ENCODE measurements around the gene ZNF862.
"Not testable (repeated sequence)": the region's sequence is repeated elsewhere in the genome, so short reads cannot be mapped to it uniquely, and the experiment has no call there.

Gene ZNF862

DNA sequence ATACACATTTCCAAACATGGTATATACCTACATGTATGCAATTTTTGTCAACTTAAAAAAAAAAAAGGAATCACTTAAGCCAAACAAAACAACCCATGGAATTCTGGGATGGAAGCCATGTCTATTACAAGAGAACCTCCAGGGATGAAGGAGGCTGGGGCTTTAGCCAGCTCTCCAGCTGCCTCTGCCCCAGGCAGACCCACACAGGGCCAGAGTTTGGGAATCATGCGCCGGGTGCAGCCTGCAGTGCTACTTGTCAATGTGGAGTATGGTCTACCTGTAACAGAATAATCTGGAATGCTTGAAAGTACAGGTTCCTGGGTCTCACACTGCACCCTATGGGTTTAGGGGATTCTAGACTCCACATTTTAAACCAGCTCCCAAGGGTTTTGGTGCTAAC, 46.4 kb downstream of the ZNF862 start:
- no peak overlapping the region for H3K27ac ChIP-seq
- TF ChIP-seq, protein P1, sequence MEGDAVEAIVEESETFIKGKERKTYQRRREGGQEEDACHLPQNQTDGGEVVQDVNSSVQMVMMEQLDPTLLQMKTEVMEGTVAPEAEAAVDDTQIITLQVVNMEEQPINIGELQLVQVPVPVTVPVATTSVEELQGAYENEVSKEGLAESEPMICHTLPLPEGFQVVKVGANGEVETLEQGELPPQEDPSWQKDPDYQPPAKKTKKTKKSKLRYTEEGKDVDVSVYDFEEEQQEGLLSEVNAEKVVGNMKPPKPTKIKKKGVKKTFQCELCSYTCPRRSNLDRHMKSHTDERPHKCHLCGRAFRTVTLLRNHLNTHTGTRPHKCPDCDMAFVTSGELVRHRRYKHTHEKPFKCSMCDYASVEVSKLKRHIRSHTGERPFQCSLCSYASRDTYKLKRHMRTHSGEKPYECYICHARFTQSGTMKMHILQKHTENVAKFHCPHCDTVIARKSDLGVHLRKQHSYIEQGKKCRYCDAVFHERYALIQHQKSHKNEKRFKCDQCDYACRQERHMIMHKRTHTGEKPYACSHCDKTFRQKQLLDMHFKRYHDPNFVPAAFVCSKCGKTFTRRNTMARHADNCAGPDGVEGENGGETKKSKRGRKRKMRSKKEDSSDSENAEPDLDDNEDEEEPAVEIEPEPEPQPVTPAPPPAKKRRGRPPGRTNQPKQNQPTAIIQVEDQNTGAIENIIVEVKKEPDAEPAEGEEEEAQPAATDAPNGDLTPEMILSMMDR (conservative IDR thresholded peaks at IDR 0.05) = no peak
- TF ChIP-seq ZFX (IDR thresholded peaks at IDR 0.05) = no peak

DNA sequence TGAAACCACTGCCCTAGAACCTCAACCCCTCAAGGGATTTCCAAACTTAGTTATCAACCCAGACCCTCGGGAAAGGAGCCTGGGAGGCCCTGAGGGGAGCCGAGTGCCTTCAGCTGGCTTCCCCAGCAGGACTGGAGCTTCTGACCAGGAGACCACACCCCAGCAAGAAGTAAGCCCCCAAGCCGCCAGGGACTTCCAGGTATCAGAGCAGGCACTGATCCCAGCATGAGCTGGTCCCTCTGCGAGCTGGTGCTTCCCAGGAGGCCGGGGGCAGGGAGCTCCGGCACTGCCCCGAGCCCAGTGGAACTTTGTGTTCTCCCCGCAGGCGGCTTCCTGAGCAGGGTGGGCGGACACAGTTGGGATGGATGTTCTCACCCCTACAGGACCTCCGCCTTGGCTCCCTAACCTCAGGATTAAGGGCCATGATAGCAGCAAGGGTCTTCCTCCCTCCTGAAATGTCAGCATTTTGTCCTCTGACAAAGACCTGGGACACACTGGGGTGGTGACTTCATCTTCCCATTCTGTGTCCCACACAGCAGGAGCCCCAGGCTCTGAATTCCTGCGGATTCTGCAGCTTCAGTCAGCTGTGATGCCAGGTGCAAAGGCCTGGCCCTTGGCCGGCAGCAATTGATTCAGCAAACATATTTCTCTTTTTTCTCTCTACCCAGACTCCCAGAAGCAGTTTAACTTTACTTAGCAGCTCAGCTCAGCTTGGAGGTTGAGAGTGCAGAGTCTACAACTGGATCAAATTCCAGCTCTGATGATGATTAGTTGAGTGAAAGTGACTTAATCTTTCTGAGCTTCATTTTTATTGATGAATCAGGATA, 47.2 kb downstream of the ZNF862 start:
- TF ChIP-seq ZFX (IDR thresholded peaks at IDR 0.05) = no peak
- TF ChIP-seq, protein P1 (conservative IDR thresholded peaks at IDR 0.05) = no peak
- H3K27ac ChIP-seq = no peak overlapping the region

DNA sequence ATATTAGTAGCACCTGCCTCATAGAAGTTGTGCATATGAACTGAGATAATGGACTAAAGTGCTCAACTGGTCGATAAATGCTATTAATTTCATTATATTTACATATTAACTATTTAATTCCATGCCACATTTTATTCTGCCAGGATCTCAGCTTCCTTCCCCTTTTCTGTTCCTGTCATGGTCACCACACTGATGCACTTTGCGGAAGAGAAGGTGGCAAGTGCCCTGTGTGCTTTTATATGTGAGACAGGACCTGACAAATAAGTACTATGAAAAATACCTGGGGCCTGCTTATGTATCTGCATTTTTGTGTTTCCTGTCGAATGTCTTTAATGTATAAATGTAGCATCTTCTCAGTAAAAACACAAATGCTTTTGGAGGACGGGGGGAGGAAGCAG, 47.8 kb downstream of the ZNF862 start:
- TF ChIP-seq ZFX (IDR thresholded peaks at IDR 0.05) = no peak
- TF ChIP-seq, protein P1 (conservative IDR thresholded peaks at IDR 0.05) = no peak
- no peak overlapping the region for H3K27ac ChIP-seq

DNA sequence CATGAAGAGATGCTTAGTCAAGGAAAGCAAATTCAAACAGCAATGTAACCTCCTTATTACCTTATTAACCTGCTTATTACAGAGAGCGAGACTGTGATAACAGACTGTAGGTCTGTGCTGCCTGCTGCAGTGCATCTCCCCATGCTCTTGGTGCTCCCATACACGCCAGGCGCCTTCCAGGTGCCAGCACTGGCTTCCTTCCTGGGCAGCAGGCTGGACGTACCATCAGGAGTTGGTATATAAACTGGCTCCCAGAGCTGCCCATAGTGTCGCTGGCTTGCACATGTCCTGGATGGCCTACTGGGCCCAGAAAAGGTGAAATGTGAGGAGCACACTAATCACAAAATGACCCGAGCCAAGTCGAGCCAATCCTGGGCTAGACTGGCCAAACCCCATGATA, 49.1 kb downstream of the ZNF862 start:
- H3K27ac ChIP-seq = no peak overlapping the region
- TF ChIP-seq, protein P1 (conservative IDR thresholded peaks at IDR 0.05) = no peak
- TF ChIP-seq ZFX (IDR thresholded peaks at IDR 0.05) = no peak

DNA sequence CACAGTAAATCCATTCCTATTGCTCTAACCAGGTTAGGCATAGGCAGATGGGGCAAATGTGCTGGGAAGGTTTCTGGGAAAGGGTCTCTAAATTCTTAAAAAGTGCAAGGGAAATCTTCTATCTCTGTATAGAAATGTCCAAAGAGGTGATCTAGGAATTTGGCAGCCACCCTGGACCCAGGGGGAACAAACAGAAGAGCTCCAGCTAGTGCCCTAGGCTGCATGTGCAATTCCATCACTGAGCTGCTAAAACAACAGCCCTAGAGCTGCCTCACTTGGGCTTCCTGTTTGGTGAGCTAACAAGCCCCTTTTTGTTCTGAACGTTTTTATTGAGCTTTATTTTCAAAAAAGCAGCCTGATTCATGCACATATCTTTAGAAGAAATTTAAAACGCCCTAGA, 52.5 kb downstream of the ZNF862 start:
- H3K27ac ChIP-seq = not testable (repeated sequence)

DNA sequence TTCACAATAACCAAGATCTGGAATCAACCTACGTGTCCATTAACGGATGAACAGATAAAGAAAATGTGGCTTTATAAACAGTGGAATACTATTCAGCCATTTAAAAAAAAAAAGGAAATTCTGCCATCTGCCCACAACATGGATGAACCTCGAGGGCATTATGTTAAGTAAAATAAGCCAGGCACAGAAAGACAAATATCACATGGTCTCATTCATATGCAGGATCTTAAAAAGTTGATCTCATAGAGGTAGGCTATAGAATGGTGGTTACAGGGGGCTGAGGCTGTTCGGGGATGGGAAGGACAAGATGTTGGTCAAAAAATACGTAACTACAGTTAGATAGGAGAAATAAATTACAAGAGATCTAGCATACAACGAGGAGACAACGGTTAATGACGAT, 56.8 kb downstream of the ZNF862 start:
- not testable (repeated sequence) for H3K27ac ChIP-seq

DNA sequence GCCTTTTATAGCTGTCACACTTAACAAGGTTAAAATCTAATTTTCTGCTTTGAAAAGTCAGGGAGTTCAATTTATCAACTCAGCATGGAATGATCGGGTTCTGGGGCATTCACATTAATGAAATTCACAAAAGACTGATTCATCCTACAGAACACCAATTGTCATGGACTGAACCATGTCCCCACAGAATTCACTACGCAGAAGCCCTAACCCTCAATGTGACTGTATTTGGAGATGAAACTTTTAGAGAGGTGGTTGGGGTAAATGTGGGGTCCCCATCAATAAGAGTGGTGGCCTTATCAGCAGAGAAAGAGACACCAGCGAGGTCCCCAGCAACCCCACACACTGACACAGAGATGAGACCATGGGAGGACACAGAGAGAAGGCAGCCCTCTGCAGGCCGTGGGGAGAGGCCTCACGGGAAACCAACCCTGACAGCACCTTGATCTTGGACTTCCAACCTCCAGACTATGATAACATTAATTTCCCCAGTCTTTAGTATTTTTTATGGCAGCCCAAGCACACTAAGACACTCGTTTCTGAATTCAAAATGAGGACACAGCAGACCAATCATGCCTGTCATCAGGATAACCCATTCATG, 69.7 kb downstream of the ZNF862 start:
- not testable (repeated sequence) for H3K27ac ChIP-seq

DNA sequence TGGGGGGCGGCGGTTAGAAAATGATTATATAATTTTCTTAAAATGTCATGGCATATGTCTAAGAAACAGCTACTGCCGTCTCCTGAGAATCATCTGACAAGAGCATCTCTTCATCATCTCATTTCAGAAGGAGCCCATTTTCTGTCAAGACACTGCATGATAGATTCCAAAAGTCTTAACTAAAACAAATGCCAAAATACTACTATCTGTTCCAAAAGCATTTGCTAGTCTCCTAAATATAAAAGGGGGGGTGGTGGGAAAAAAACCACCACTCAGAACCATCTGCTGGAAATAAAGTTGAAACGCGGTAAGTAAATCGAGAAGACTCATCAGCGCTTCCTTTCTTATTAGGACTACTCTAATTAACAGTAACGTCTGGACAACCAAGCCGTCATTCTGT, 72.0 kb downstream of the ZNF862 start:
- not testable (repeated sequence) for H3K27ac ChIP-seq

DNA sequence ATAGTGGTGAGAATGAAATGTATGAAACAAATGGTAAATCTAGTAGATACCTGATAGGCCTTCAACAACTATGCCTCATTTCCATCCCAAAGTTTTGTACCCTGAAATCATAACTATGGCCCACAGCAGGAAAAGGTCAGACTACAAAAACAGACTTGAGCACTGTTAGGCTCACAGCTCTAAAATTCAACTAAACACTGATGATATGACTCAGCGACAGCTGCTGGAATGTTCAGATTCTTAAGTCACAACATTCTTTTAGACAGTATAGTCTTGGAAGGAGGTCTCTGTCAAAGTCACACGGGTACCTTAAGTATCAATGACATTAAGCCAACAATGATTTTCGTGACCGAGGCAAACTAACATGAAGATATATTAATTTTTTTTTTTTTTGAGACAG, 74.0 kb downstream of the ZNF862 start:
- H3K27ac ChIP-seq = not testable (repeated sequence)

Measured in C4-2B (cell line).